AG04449 (cell line): ENCODE measurements around the gene TAPBP.
A peak's percentile ranks its signal among the peaks of the same experiment; 100 is the strongest.

ENCODE experiments used
- CTCF ChIA-PET: fragments of 350-600 bp; formaldehyde crosslinking; extraction: SDS; loops from one replicate; lab custom pipeline; 2021; ENCODE audit warnings: antibody characterized with exemption; lab: Yijun Ruan, JAX
- POLR2A ChIA-PET: fragments of 400-600, 350-600 bp; formaldehyde crosslinking; extraction: SDS; loops from one replicate; lab custom pipeline; 2020; ENCODE audit warnings: antibody characterized with exemption, inconsistent platforms; lab: Yijun Ruan, JAX
- DNase-seq: peaks from one replicate; pipeline ENCODE4 v3.0.0-alpha.2; 2010; ENCODE audit warnings: low read depth, low spot score
- H3K4me3 ChIP-seq: 2 replicates; pipeline ENCODE4 v1.5.1; 2011; ENCODE audit warnings: low read depth, mild to moderate bottlenecking, control low read depth, low read length
- TF ChIP-seq, protein P1 (sequence below): IDR thresholded peaks from one replicate; pipeline ENCODE4 v1.5.1; 2011; ENCODE audit warnings: mild to moderate bottlenecking, moderate library complexity, low read length, control low read depth, inconsistent platforms; ENCODE audit not compliant: insufficient read depth; ENCODE audit errors: missing control alignments

TAPBP gene

DNA sequence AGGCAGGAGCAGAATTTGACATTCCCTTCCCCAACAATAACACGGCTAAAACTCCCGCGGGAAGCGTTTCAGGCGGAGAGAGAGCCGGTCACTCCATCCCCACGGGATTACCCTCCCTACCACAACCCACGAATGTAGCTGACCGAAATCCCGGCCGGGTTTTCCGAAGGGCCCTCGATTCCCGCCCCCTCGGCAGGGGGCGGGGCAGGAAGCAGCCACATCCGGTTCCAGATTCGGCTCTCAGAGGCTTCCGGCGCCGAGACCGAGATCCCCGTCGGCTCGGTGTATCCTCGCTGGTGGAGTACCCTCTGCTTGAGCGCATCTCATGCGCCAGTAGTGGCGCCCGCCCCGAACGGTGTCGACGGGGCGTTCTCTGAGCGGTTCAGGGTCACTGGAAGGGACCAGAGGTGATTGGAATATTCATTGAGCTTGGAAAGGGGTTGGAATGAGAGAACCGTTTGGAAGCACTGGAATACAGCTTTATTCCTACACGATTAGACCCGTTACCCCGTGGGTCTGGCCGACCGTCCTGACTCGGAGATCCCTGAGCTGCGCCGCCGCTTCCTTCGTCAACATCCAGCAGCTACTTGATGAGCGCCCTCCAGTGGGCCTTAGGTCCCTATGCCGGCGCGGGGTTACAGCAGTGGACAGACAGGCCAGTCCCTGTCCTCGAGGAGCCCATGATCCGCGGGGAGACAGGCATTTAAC lies 14.5 kb downstream of the TAPBP start:
- CTCF ChIA-PET, result interaction anchor here (0.9 to 3.8 kb wide), 14 partner anchors 9 to 127 kb away, joined by 3 to 52 read pairs (median 4); partner anchors contain the start of genes PFDN6, TAPBP and WDR46
- DNase-seq, result no peak
- TF ChIP-seq, protein P1, sequence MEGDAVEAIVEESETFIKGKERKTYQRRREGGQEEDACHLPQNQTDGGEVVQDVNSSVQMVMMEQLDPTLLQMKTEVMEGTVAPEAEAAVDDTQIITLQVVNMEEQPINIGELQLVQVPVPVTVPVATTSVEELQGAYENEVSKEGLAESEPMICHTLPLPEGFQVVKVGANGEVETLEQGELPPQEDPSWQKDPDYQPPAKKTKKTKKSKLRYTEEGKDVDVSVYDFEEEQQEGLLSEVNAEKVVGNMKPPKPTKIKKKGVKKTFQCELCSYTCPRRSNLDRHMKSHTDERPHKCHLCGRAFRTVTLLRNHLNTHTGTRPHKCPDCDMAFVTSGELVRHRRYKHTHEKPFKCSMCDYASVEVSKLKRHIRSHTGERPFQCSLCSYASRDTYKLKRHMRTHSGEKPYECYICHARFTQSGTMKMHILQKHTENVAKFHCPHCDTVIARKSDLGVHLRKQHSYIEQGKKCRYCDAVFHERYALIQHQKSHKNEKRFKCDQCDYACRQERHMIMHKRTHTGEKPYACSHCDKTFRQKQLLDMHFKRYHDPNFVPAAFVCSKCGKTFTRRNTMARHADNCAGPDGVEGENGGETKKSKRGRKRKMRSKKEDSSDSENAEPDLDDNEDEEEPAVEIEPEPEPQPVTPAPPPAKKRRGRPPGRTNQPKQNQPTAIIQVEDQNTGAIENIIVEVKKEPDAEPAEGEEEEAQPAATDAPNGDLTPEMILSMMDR, result peak; percentile 88
- peak overlapping the region; percentile 85 for H3K4me3 ChIP-seq
- POLR2A ChIA-PET, result interaction anchor here (0.5 to 2.7 kb wide), 11 partner anchors 9 to 1114 kb away, joined by 3 to 16 read pairs (median 5); partner anchors contain the start of genes B3GALT4, PFDN6, RPS18 and TAPBP

DNA sequence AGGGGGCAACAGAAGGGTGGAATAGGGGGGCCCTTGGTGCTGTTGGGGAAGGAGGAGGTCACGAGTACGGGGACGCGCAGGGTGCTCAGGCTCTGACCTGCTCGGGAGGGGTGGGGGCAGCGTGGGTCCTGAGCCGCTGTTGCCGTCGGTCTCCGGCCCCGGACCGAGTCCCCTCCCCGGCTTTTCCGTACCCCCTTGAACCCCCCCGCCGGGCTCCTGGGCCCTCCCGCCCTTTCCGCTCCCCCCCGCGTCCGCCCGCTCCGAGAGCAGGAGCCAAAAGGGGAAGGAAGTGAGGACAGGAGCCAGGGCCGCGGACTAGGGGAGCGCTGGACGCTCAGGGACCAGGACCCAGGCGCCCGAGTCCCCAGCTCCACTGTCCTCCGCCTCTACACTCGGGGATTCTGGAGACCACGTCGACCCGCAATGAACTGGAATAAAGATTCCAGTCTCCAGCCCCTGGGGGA lies 15.1 kb downstream of the TAPBP start, which contains the start of gene RGL2:
Gene RGL2 (minus strand): TSS at position 170 of the 464 bp plus-strand sequence. CDS start 332 bp downstream, outside the sequence.
- ChIA-PET POLR2A (interaction anchor here (0.8 to 2.7 kb wide), 9 partner anchors 9 to 27 kb away, joined by 3 to 16 read pairs (median 5); partner anchors contain the start of genes B3GALT4, PFDN6, RPS18 and TAPBP), CTCF (interaction anchor here (0.9 to 3.8 kb wide), 12 partner anchors 9 to 128 kb away, joined by 3 to 52 read pairs (median 6); partner anchors contain the start of genes PFDN6, TAPBP and WDR46)
- no peak for DNase-seq
- TF ChIP-seq, protein P1, result no peak
- H3K4me3 ChIP-seq, result peak within 1 kb of the TSS; percentile 85

DNA sequence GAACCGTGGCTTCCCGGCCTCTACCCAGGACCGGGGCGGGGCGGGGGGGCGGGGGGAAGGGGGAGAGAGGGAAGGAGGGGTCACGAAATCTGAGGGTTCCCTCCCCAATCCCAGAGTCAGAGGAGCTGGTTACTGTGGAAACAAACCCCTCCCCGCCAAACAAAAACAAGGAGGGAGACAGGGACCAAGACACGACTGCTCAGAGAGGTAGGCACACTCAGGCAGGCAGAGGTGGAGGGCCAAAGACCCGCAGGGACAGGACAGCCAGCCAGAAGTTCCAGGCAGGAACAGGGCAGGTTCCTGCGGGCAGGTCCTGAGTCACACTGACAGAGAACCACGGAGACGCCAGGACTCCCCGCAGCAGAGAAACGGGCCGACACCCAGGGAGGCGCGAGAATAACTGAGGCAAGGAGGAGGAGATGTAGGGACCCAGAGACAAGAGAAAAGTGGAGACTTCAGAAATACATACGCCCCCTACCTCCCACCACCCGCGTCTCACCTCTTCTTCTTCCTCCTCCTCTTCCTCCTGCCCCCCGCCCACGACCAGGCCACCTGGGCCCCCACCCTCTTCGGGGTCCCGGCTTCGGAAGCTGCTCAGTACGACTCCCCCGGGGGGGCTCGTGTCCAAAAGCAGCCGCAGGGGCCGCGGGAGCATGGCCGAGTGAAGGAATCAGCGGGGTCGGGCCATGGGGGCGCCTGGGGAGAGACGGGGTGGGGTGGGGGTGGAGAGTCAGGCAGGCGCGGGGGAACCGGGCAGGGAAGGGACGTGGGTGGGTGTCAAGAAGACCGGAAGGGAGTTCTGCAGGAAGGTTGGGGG lies 15.7 kb downstream of the TAPBP start:
- CTCF ChIA-PET, result interaction anchor here (0.9 to 3.8 kb wide), 10 partner anchors 9 to 110 kb away, joined by 3 to 52 read pairs (median 5); partner anchors contain the start of genes PFDN6, TAPBP and WDR46
- TF ChIP-seq, protein P1, result no peak
- no peak for DNase-seq
- peak overlapping the region; percentile 85 for H3K4me3 ChIP-seq
- POLR2A ChIA-PET, result interaction anchor here (1.0 to 2.7 kb wide), 10 partner anchors 9 to 26 kb away, joined by 3 to 16 read pairs (median 6); partner anchors contain the start of genes B3GALT4, PFDN6, RPS18 and VPS52

DNA sequence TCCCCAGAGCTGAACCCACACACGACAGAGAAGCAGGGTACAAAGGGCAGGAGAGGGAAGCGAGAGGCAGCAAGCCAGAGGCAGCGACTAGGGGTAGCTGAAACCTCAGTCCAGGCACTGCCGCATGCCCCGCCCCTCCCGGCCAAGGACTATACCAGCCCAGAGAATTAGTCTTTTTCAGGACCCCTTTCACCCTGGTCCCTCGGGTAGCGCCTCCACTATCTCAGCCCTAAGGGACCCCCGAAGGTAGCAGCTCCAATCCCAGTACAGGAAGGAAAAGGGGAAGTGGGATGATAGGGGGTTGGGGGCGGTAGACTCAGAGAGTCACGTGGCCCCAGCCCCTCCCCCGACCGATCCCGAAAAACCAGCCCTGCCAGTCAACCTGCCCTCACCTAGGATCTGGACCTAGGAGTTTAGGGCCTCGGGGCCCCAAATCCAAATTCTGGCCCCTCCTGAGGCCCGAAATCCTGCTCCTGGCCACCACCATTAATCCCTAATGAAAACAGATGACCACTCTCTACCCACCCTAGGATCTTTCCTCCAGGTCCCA lies 16.4 kb downstream of the TAPBP start:
- no peak for DNase-seq
- ChIA-PET POLR2A (interaction anchor here (1.0 to 2.7 kb wide), 6 partner anchors 8 to 26 kb away, joined by 3 to 16 read pairs (median 6); partner anchors contain the start of genes B3GALT4, PFDN6, RPS18 and VPS52), CTCF (interaction anchor here (0.9 to 1.4 kb wide), 5 partner anchors 10 to 136 kb away, joined by 3 to 5 read pairs (median 4); no protein-coding TSS in a partner anchor)
- TF ChIP-seq, protein P1, result no peak
- peak overlapping the region; percentile 85 for H3K4me3 ChIP-seq

DNA sequence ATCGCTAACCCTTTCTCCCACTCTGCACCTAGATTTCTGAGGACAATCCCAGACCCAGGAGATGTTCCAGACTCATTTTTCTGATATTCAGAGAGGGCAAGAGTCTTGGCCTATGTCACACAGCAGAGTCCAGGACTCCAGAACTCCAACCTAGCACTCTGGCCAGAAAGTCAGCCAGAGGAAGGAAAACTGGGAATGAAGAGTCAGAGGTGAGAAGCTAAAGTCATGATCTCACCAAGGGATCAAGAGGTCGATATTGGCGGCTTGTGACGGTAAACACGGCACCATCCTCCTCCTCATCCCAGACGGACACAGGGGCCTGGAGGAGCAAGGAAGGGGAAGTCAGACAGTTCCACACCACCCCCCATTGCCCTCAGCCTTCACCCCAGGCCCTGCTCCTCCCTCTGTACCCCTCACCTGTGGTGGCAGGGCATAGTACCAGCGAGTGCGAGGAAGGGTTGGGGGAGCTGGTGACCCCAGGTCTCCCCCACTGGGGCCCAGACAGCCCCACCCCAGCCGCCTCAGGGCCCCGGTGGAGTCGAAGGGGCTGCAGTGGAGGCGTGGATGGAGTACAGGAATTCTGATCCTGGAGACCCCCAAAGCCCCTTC lies 17.0 kb downstream of the TAPBP start:
- ChIA-PET POLR2A (interaction anchor here (1.0 to 1.6 kb wide), 3 partner anchors 8 to 24 kb away, joined by 3 to 7 read pairs (median 4); partner anchors contain the start of genes PFDN6 and WDR46), CTCF (interaction anchor here (1.0 to 1.4 kb wide), 4 partner anchors 9 to 135 kb away, joined by 3 to 5 read pairs (median 4); no protein-coding TSS in a partner anchor)
- TF ChIP-seq, protein P1, result no peak
- DNase-seq, result no peak
- H3K4me3 ChIP-seq, result peak overlapping the region; percentile 85
